CD8-positive, alpha-beta memory T cell (primary cell): ENCODE results near the gene SULF2. TPM values are rescaled to one million over a fixed set of nuclear protein-coding genes. Genes with fewer than 3 reads are reported as not detected.

Experiments
- CTCF ChIA-PET: fragments of 350-600 bp; sonication (Branson Sonifier 250); formaldehyde crosslinking; loops from one replicate; lab custom pipeline; 2021; ENCODE audit warnings: antibody characterized with exemption; lab: Charles Lee
- POLR2A ChIA-PET: fragments of 350-600 bp; sonication (Branson Sonifier 250); formaldehyde crosslinking; loops from one replicate; lab custom pipeline; 2021; ENCODE audit warnings: antibody characterized with exemption; lab: Charles Lee
- DNase-seq, 5 donors: peaks; one replicate each; pipeline versions ENCODE4 v3.0.0 to v3.0.0-alpha.2; 2020 to 2022; ENCODE audit warnings: mixed read lengths in 1 of 5
- H3K27ac ChIP-seq: one replicate; pipeline ENCODE4 v1.7.0; 2013; ENCODE audit warnings: low read depth, mild to moderate bottlenecking, low read length, moderate library complexity
- H3K27me3 ChIP-seq: 2 replicates; pipeline ENCODE4 v1.7.0; 2013; ENCODE audit warnings: low read length, mild to moderate bottlenecking; ENCODE audit not compliant: insufficient read depth, poor library complexity, severe bottlenecking
- H3K36me3 ChIP-seq: 2 replicates; pipeline ENCODE4 v1.7.0; 2013; ENCODE audit warnings: mild to moderate bottlenecking, low read length, moderate library complexity; ENCODE audit not compliant: insufficient read depth
- H3K4me1 ChIP-seq: 2 replicates; pipeline ENCODE4 v1.7.0; 2013; ENCODE audit warnings: mild to moderate bottlenecking, low read length, moderate library complexity; ENCODE audit not compliant: insufficient read depth
- H3K4me3 ChIP-seq: 2 replicates; pipeline ENCODE4 v1.7.0; 2013; ENCODE audit warnings: mild to moderate bottlenecking, low read length
- H3K9me3 ChIP-seq: 2 replicates; pipeline ENCODE4 v1.7.0; 2013; ENCODE audit warnings: mild to moderate bottlenecking, low read length
- H3K27ac Mint-ChIP-seq, 8 donors: one replicate each; pipeline ENCODE4 v1.8.0; 2020 to 2021; ENCODE audit warnings: mixed read lengths in 8 of 8, mild to moderate bottlenecking in 6 of 8, inconsistent platforms in 3 of 8, moderate library complexity in 3 of 8
- H3K27me3 Mint-ChIP-seq, 2 donors: one replicate each; pipeline ENCODE4 v1.8.0; 2020 to 2021; ENCODE audit warnings: mixed read lengths in 2 of 2, mild to moderate bottlenecking in 1 of 2, moderate library complexity in 1 of 2
- H3K36me3 Mint-ChIP-seq, 3 donors: one replicate each; pipeline ENCODE4 v1.8.0; 2020 to 2021; ENCODE audit warnings: mixed read lengths in 3 of 3, inconsistent platforms in 1 of 3, mild to moderate bottlenecking in 1 of 3
- H3K4me1 Mint-ChIP-seq, 3 donors: one replicate each; pipeline ENCODE4 v1.8.0; 2020 to 2021; ENCODE audit warnings: mixed read lengths in 3 of 3, inconsistent platforms in 1 of 3, mild to moderate bottlenecking in 1 of 3
- H3K4me3 Mint-ChIP-seq, 7 donors: one replicate each; pipeline ENCODE4 v1.8.0; 2020 to 2021; ENCODE audit warnings: mixed read lengths in 7 of 7, mild to moderate bottlenecking in 6 of 7, moderate library complexity in 4 of 7, inconsistent platforms in 2 of 7
- H3K9me3 Mint-ChIP-seq, 5 donors: one replicate each; pipeline ENCODE4 v1.8.0; 2020 to 2022; ENCODE audit warnings: mixed read lengths in 5 of 5, mild to moderate bottlenecking in 3 of 5, moderate library complexity in 2 of 5, inconsistent platforms in 1 of 5
- polyA plus RNA-seq: library from polyadenylated mRNA; unstranded; fragments of 300-500 nt; fragmentation: Illumina TruSeq; gene quantifications from one replicate; pipeline ENCODE4 v1.2.3, GENCODE V29; 2021
- total RNA-seq, 2 experiments: library from RNA; stranded (reverse); gene quantifications; one replicate each; pipeline ENCODE4 v1.2.3, GENCODE V29; 2021

The SULF2 gene
- total and polyA plus RNA-seq, 3 experiments from 2014 or later: 0.28 to 1.4 (median 1.1) TPM

- Mint-ChIP-seq H3K27ac (no peak overlapping the region), H3K27me3 (peaks cover 7 to 46% of the 10 kb centered on the region in 2 donors), H3K9me3 (peaks cover 0 to 3% (median 0%) of the 10 kb centered on the region in 5 donors), H3K4me1 (no peaks in the 10 kb centered on the region), H3K36me3 (no peaks in the 10 kb centered on the region), H3K4me3 (no peak overlapping the region)
- Histone ChIP-seq H3K27me3 (no peaks in the 10 kb centered on the region), H3K9me3 (no peaks in the 10 kb centered on the region), H3K27ac (no peak overlapping the region), H3K36me3 (no peaks in the 10 kb centered on the region), H3K4me1 (no peaks in the 10 kb centered on the region), H3K4me3 (no peak overlapping the region)
- no peak for DNase-seq
- ChIA-PET CTCF (no interaction called here), POLR2A (no interaction called here)
Observed at GRCh38 chr20:47818466-47818865, 33.2 kb upstream of the SULF2 start.

- H3K27me3 ChIP-seq: no peaks in the 10 kb centered on the region
- no peak overlapping the region for H3K27ac ChIP-seq
- Mint-ChIP-seq H3K4me3 (no peak overlapping the region), H3K9me3 (peaks cover 0 to 3% (median 0%) of the 10 kb centered on the region in 5 donors), H3K27ac (peak overlapping the region in 1 of 8 donors; percentile 6), H3K4me1 (no peaks in the 10 kb centered on the region), H3K36me3 (no peaks in the 10 kb centered on the region), H3K27me3 (peaks cover 6 to 46% of the 10 kb centered on the region in 2 donors)
- no peak for DNase-seq
- no peaks in the 10 kb centered on the region for H3K9me3 ChIP-seq
- no peak overlapping the region for H3K4me3 ChIP-seq
- H3K36me3 ChIP-seq: no peaks in the 10 kb centered on the region
- no peaks in the 10 kb centered on the region for H3K4me1 ChIP-seq
- POLR2A ChIA-PET: no interaction called here
- CTCF ChIA-PET: no interaction called here
Observed at GRCh38 chr20:47818016-47818415, 32.7 kb upstream of the SULF2 start.

GRCh38 chr20:47817573-47817972 lies 32.3 kb upstream of the SULF2 start:
- no peaks in the 10 kb centered on the region for H3K9me3 ChIP-seq
- Mint-ChIP-seq H3K9me3 (peaks cover 0 to 3% (median 0%) of the 10 kb centered on the region in 5 donors), H3K27me3 (peaks cover 6 to 46% of the 10 kb centered on the region in 2 donors), H3K27ac (no peak overlapping the region), H3K36me3 (no peaks in the 10 kb centered on the region), H3K4me3 (no peak overlapping the region), H3K4me1 (no peaks in the 10 kb centered on the region)
- H3K27ac ChIP-seq: no peak overlapping the region
- DNase-seq: no peak
- ChIA-PET POLR2A (no interaction called here), CTCF (no interaction called here)
- H3K27me3 ChIP-seq: no peaks in the 10 kb centered on the region
- H3K36me3 ChIP-seq: no peaks in the 10 kb centered on the region
- no peak overlapping the region for H3K4me3 ChIP-seq
- no peaks in the 10 kb centered on the region for H3K4me1 ChIP-seq

GRCh38 chr20:47816487-47817451 lies 31.5 kb upstream of the SULF2 start:
- no peaks in the 10 kb centered on the region for H3K9me3 ChIP-seq
- no peak overlapping the region for H3K27ac ChIP-seq
- H3K4me3 ChIP-seq: no peak overlapping the region
- Mint-ChIP-seq H3K36me3 (no peaks in the 10 kb centered on the region), H3K27me3 (peaks cover 6 to 51% of the 10 kb centered on the region in 2 donors), H3K9me3 (peaks cover 0 to 3% (median 0%) of the 10 kb centered on the region in 5 donors), H3K4me3 (no peak overlapping the region), H3K4me1 (no peaks in the 10 kb centered on the region), H3K27ac (peak overlapping the region in 1 of 8 donors; percentile 44)
- H3K4me1 ChIP-seq: no peaks in the 10 kb centered on the region
- DNase-seq: no peak
- ChIA-PET CTCF (no interaction called here), POLR2A (no interaction called here)
- H3K36me3 ChIP-seq: no peaks in the 10 kb centered on the region
- no peaks in the 10 kb centered on the region for H3K27me3 ChIP-seq

GRCh38 chr20:47815866-47816265 lies 30.6 kb upstream of the SULF2 start:
- Mint-ChIP-seq H3K9me3 (peaks cover 0 to 3% (median 0%) of the 10 kb centered on the region in 5 donors), H3K27ac (peak overlapping the region in 1 of 8 donors; percentile 7), H3K27me3 (peaks cover 11 to 52% of the 10 kb centered on the region in 2 donors), H3K4me1 (no peaks in the 10 kb centered on the region), H3K4me3 (no peak overlapping the region), H3K36me3 (no peaks in the 10 kb centered on the region)
- Histone ChIP-seq H3K27ac (no peak overlapping the region), H3K4me3 (no peak overlapping the region), H3K9me3 (no peaks in the 10 kb centered on the region), H3K27me3 (no peaks in the 10 kb centered on the region), H3K4me1 (no peaks in the 10 kb centered on the region), H3K36me3 (no peaks in the 10 kb centered on the region)
- DNase-seq: no peak
- ChIA-PET POLR2A (no interaction called here), CTCF (no interaction called here)

- H3K36me3 Mint-ChIP-seq: no peaks in the 10 kb centered on the region
- Histone ChIP-seq H3K27ac (no peak overlapping the region), H3K27me3 (peaks cover under 1% of the 10 kb centered on the region), H3K4me1 (no peaks in the 10 kb centered on the region), H3K36me3 (no peaks in the 10 kb centered on the region), H3K4me3 (no peak overlapping the region), H3K9me3 (no peaks in the 10 kb centered on the region)
- ChIA-PET POLR2A (no interaction called here), CTCF (no interaction called here)
- no peak for DNase-seq
- peaks cover 9 to 48% of the 10 kb centered on the region in 2 donors for H3K27me3 Mint-ChIP-seq
- H3K9me3 Mint-ChIP-seq: peaks cover 0 to 3% (median 0%) of the 10 kb centered on the region in 5 donors
- H3K4me1 Mint-ChIP-seq: no peaks in the 10 kb centered on the region
- peak overlapping the region in 1 of 8 donors; percentile 7 for H3K27ac Mint-ChIP-seq
- H3K4me3 Mint-ChIP-seq: no peak overlapping the region
Observed at GRCh38 chr20:47815416-47815806, 30.1 kb upstream of the SULF2 start.

- Histone ChIP-seq H3K4me3 (no peak overlapping the region), H3K27ac (no peak overlapping the region), H3K27me3 (peaks cover 4% of the 10 kb centered on the region), H3K36me3 (no peaks in the 10 kb centered on the region), H3K4me1 (no peaks in the 10 kb centered on the region), H3K9me3 (no peaks in the 10 kb centered on the region)
- no peaks in the 10 kb centered on the region for H3K36me3 Mint-ChIP-seq
- H3K4me3 Mint-ChIP-seq: no peak overlapping the region
- no peak for DNase-seq
- H3K27ac Mint-ChIP-seq: no peak overlapping the region
- H3K27me3 Mint-ChIP-seq: peaks cover 9 to 52% of the 10 kb centered on the region in 2 donors
- peaks cover 0 to 3% (median 0%) of the 10 kb centered on the region in 5 donors for H3K9me3 Mint-ChIP-seq
- no peaks in the 10 kb centered on the region for H3K4me1 Mint-ChIP-seq
- POLR2A ChIA-PET: no interaction called here
- CTCF ChIA-PET: no interaction called here
Observed at GRCh38 chr20:47814632-47815415, 29.5 kb upstream of the SULF2 start.
